Fibroblast of villous mesenchyme (primary cell): ENCODE measurements around the gene ABLIM2. TPM values are rescaled to one million over a fixed set of nuclear protein-coding genes. Genes with fewer than 3 reads are reported as not detected.

Experiments
- DNase-seq: peaks from one replicate; pipeline ENCODE4 v3.0.0-alpha.2; 2010; ENCODE audit warnings: low read depth
- H3K4me3 ChIP-seq: 2 replicates; pipeline ENCODE4 v1.5.1; 2011; ENCODE audit warnings: low read depth, mild to moderate bottlenecking, low read length
- CTCF ChIP-seq: IDR thresholded peaks from 2 replicates; pipeline ENCODE4 v1.5.1; 2012; ENCODE audit warnings: low read depth, mild to moderate bottlenecking, low read length; ENCODE audit not compliant: insufficient read depth
- total RNA-seq: library from RNA; depleted of rRNA; stranded (reverse); fragments of >200 nt; gene quantifications from 2 replicates; pipeline ENCODE4 v1.2.3, GENCODE V29; 2012

The ABLIM2 gene
- total RNA-seq, 1 donor: under 0.01 TPM

- no peak overlapping the region for H3K4me3 ChIP-seq
- no peak for TF ChIP-seq CTCF
- no peak for DNase-seq
Measured at GRCh38 chr4:8129136-8129535, 29.5 kb downstream of the ABLIM2 start.

GRCh38 chr4:8128100-8128856, 30.3 kb downstream of the ABLIM2 start:
- DNase-seq: no peak
- no peak for TF ChIP-seq CTCF
- H3K4me3 ChIP-seq: no peak overlapping the region

GRCh38 chr4:8127051-8127826, 31.4 kb downstream of the ABLIM2 start:
- TF ChIP-seq CTCF: no peak
- no peak for DNase-seq
- H3K4me3 ChIP-seq: no peak overlapping the region

- no peak overlapping the region for H3K4me3 ChIP-seq
- no peak for TF ChIP-seq CTCF
- DNase-seq: no peak
Measured at GRCh38 chr4:8126523-8126922, 32.1 kb downstream of the ABLIM2 start.

GRCh38 chr4:8125526-8126056, 33.0 kb downstream of the ABLIM2 start:
- DNase-seq: no peak
- TF ChIP-seq CTCF: no peak
- no peak overlapping the region for H3K4me3 ChIP-seq

GRCh38 chr4:8123870-8124269, 34.7 kb downstream of the ABLIM2 start:
- DNase-seq: no peak
- no peak overlapping the region for H3K4me3 ChIP-seq
- TF ChIP-seq CTCF: no peak
